K562 (cell line): ENCODE results near the gene SF3A2. TPM values are rescaled to one million over a fixed set of nuclear protein-coding genes. Genes with fewer than 3 reads are reported as not detected.

Experiments used
- ATAC-seq: fragments of 200-7000 bp; cut with Tn5 transposase; 3 replicates; pipeline ENCODE4 v1.9.1; 2020; ENCODE audit warnings: moderate library complexity
- BruUV-seq: library from RNA; stranded (reverse); fragments of 400-500 nt; replicated peaks from 2 replicates; lab custom pipeline; 2021; lab: Mats Ljungman, UMichigan
- CTCF ChIA-PET: fragments of 300-600 bp; formaldehyde crosslinking; extraction: SDS; loops from one replicate; lab custom pipeline; 2021; ENCODE audit warnings: low intra/inter-chr PET ratio; lab: Yijun Ruan, JAX
- POLR2A ChIA-PET: fragments of 300-600, 350-650 bp; sonication (Branson Sonifier 250); formaldehyde crosslinking; extraction: SDS; loops from one replicate; lab custom pipeline; 2021; ENCODE audit warnings: antibody characterized with exemption, inconsistent platforms; lab: Yijun Ruan, JAX
- DNase-seq, 4 experiments: peaks; one replicate each; pipeline versions ENCODE4 v3.0.0 to v3.0.0-alpha.2; 2011 to 2018; ENCODE audit warnings: low spot score in 3 of 4, mixed read lengths in 3 of 4; ENCODE audit errors: extremely low read depth in 1 of 4
- FAIRE-seq: peaks from 2 replicates; lab custom pipeline; 2011; peaks lifted over from hg19 to GRCh38; lab: Jason Lieb, UNC
- H2AFZ ChIP-seq: 2 replicates; pipeline ENCODE4 v1.6.0; 2011; ENCODE audit warnings: low read depth, low read length, control low read depth, inconsistent platforms
- H3K27ac ChIP-seq: fragments of 200-600 bp; 3 replicates; pipeline ENCODE4 v1.8.0; 2011; ENCODE audit warnings: low read depth, mild to moderate bottlenecking, control low read depth, inconsistent platforms, low read length, moderate library complexity, mixed read lengths; ENCODE audit errors: extremely low read depth
- H3K27me3 ChIP-seq, 2 experiments: fragments of 300-600 bp in 1 of 2; 2 replicates in 1 of 2; 3 replicates in 1 of 2; pipeline versions ENCODE4 v1.6.0 to v1.8.0; 2011; ENCODE audit warnings: inconsistent platforms in 2 of 2, low read length in 2 of 2, mild to moderate bottlenecking in 1 of 2, mixed read lengths in 1 of 2, moderate library complexity in 1 of 2; ENCODE audit not compliant: control insufficient read depth in 2 of 2, insufficient read depth in 2 of 2
- H3K36me3 ChIP-seq: fragments of 300-600 bp; 3 replicates; pipeline ENCODE4 v1.8.0; 2011; ENCODE audit warnings: mild to moderate bottlenecking, low read length, inconsistent platforms; ENCODE audit not compliant: control insufficient read depth, insufficient read depth
- H3K4me1 ChIP-seq, 2 experiments: fragments of 200-600 bp in 1 of 2; replicated peaks in 1 of 2; 2 replicates in 1 of 2; 3 replicates in 1 of 2; pipeline versions ENCODE4 v1.5.1 to v1.8.0; 2011; ENCODE audit warnings: inconsistent platforms in 2 of 2, low read length in 2 of 2, mild to moderate bottlenecking in 1 of 2, mixed read lengths in 1 of 2, moderate library complexity in 1 of 2; ENCODE audit not compliant: control insufficient read depth in 2 of 2, insufficient read depth in 2 of 2
- H3K4me2 ChIP-seq: 2 replicates; pipeline ENCODE4 v1.6.1; 2011; ENCODE audit warnings: low read length, control low read depth, inconsistent platforms, mixed read lengths; ENCODE audit not compliant: insufficient read depth
- H3K4me3 ChIP-seq: fragments of 200-600 bp; sonication (generic), shearing (Covaris generic); 2 replicates; pipeline ENCODE4 v1.5.1; 2016; ENCODE audit warnings: control low read depth, inconsistent platforms
- H3K79me2 ChIP-seq: fragments of 200-600 bp; 3 replicates; pipeline ENCODE4 v1.8.0; 2011; ENCODE audit warnings: low read length, inconsistent platforms; ENCODE audit not compliant: control insufficient read depth, insufficient read depth
- H3K9ac ChIP-seq, 2 experiments: 2 replicates each; pipeline versions ENCODE4 v1.6.0 to v1.6.1; 2011; ENCODE audit warnings: low read depth in 2 of 2, low read length in 2 of 2, control low read depth in 1 of 2, inconsistent platforms in 1 of 2, mild to moderate bottlenecking in 1 of 2, mixed read lengths in 1 of 2; ENCODE audit not compliant: insufficient read depth in 1 of 2
- H3K9me1 ChIP-seq: one replicate; pipeline ENCODE4 v1.6.0; 2011; ENCODE audit warnings: inconsistent platforms, mild to moderate bottlenecking, low read length, moderate library complexity; ENCODE audit not compliant: control insufficient read depth, insufficient read depth
- H3K9me3 ChIP-seq: replicated peaks from 2 replicates; pipeline ENCODE4 v1.5.1; 2011; ENCODE audit warnings: low read depth, low read length, inconsistent platforms; ENCODE audit not compliant: control insufficient read depth, insufficient read depth
- H4K20me1 ChIP-seq: replicated peaks from 2 replicates; pipeline ENCODE4 v1.6.1; 2011; ENCODE audit warnings: low read length, inconsistent platforms, mixed read lengths; ENCODE audit not compliant: control insufficient read depth, insufficient read depth
- NEUROD1 ChIP-seq: fragments of 150-350 bp; IDR thresholded peaks from 2 replicates; pipeline ENCODE4 v1.6.1; 2014; ENCODE audit warnings: borderline replicate concordance, low read length, low read depth; ENCODE audit not compliant: partially characterized antibody
- POLR2G ChIP-seq: fragments of 200-400 bp; formaldehyde crosslinking; IDR thresholded peaks from 2 replicates; pipeline ENCODE4 v1.6.1; 2017; ENCODE audit warnings: low read depth, mild to moderate bottlenecking, antibody characterized with exemption, low read length, moderate library complexity
- ZNF175 ChIP-seq: fragments of 200-800 bp; sonication (Bioruptor generic); IDR thresholded peaks from 2 replicates; pipeline ENCODE4 v1.6.1; 2016; ENCODE audit warnings: low read depth, mild to moderate bottlenecking, missing genetic modification characterization, missing compliant biosample characterization
- WGBS: fragments of 100-300 bp; shearing (Covaris generic); methylation state at CpG from one replicate; pipeline ENCODE4 v1.1.6; 2016; ENCODE audit warnings: low coverage, mixed read lengths; ENCODE audit not compliant: insufficient coverage; ENCODE audit errors: missing lambda C conversion rate; 5-methylcytosine and 5-hydroxymethylcytosine counted together
- in situ Hi-C: fragments of 300-500 bp; cut with MboI; formaldehyde crosslinking; loops from 4 replicates; pipeline ENCODE4 v1.15.0; 2018; ENCODE audit warnings: inconsistent platforms, mixed read lengths
- intact Hi-C: fragments of 100-400 bp; cut with micrococcal nuclease; formaldehyde crosslinking; loops from 2 replicates; pipeline ENCODE4 v1.14.2; 2022
- polyA plus RNA-seq, 8 experiments: library from polyadenylated mRNA; depleted of rRNA in 4 of 8; stranded (reverse) in 5 of 8; unstranded in 3 of 8; fragments of >200 nt; fragmentation: Nextera tagmentation in 2 of 8; fragmentation: Illumina TruSeq in 1 of 8; extraction: Ambion mirVana in 2 of 8; extraction: Trizol in 1 of 8; gene quantifications; 2 replicates each; pipeline versions ENCODE4 v1.2.1 to v1.2.3, GENCODE V29; 2011 to 2014; ENCODE audit warnings: inconsistent platforms in 1 of 8, missing spikeins in 1 of 8
- total RNA-seq, 7 experiments: library from RNA; depleted of rRNA in 6 of 7; stranded (reverse); fragments of >200 nt in 6 of 7; fragmentation: Illumina TruSeq in 2 of 7; extraction: Trizol in 2 of 7; gene quantifications; 2 replicates each; pipeline versions ENCODE4 v1.2.1 to v1.2.3, GENCODE V29; 2011 to 2021; ENCODE audit warnings: low replicate concordance in 1 of 7
- TF ChIP-seq, protein P1 (sequence below): fragments of 250-450 bp; sonication (Bioruptor Pico); IDR thresholded peaks from 2 replicates; pipeline ENCODE4 v1.5.0; 2020; ENCODE audit warnings: mild to moderate bottlenecking, borderline replicate concordance

The SF3A2 gene
- total and polyA plus RNA-seq, 9 of the 15 experiments (the other 6 are each of a cell fraction or from before 2014, with no cell fraction given), result 0.17 to 194 (median 22.8) TPM

DNA sequence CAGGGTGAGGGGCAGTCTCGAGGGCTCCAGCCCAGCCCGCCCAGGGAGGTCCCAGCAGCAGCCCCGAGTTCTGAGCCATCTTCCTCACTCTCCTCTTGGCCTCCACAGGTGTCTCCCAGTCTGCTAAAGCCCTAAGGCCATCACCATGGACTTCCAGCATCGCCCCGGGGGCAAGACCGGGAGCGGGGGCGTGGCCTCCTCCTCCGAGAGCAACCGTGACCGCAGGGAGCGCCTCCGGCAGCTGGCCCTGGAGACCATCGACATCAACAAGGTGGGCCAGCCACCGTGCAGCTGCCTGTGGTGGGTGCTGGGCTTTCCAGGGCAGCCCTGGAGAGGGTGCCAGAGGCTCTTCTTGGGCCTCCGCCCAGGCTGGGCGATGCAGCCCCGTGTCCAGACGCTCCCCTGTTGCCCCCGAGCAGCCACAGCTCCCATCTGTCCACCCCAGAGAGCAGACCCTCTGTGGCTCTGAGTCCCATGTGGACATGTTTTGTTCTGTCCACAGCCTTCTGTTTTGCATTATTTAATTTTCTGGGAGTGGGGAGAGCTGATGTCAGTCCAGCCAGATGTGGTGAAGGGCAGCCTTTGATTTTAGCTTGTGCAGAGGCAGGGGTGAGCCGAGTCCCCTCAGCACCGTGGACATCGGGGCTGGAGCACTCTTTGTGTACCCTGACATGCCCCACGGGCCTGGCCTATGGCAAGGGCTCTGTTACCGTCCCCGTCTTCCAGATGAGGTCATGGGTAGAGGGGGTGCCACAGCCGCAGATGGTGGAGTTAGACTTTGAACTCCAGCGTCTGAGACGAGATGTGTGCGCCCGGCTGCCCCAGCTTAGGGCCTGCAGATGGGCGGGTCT, 6.9 kb downstream of the SF3A2 start (continued):
- TF ChIP-seq, protein P1, sequence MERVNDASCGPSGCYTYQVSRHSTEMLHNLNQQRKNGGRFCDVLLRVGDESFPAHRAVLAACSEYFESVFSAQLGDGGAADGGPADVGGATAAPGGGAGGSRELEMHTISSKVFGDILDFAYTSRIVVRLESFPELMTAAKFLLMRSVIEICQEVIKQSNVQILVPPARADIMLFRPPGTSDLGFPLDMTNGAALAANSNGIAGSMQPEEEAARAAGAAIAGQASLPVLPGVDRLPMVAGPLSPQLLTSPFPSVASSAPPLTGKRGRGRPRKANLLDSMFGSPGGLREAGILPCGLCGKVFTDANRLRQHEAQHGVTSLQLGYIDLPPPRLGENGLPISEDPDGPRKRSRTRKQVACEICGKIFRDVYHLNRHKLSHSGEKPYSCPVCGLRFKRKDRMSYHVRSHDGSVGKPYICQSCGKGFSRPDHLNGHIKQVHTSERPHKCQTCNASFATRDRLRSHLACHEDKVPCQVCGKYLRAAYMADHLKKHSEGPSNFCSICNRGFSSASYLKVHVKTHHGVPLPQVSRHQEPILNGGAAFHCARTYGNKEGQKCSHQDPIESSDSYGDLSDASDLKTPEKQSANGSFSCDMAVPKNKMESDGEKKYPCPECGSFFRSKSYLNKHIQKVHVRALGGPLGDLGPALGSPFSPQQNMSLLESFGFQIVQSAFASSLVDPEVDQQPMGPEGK, result no peak
- no peak for TF ChIP-seq NEUROD1
- TF ChIP-seq, all 486 proteins: peak for 3

DNA sequence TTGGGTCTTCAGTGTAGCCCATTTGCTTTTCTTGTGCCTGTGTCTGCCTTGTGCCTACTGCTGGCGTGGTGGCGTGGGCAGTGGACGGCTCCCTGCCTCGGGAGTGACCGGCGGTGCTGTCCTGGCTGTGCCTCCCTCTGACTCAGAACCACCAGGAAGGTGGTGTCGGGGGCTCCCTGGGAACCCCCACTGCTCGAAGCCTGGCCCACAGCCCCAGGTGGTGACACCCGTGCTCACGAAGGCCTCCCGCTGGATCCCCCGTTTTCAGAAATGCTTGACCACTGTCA, 7.4 kb downstream of the SF3A2 start:
- no TSS peak for BruUV-seq
- Histone ChIP-seq H3K4me2 (no peak overlapping the region), H4K20me1 (peaks cover 44% of the 10 kb centered on the region), H3K9ac (0 out of 4 replicates have a peak overlapping the region, but pooled peaks of 1 of the 2 experiments have one; percentile 10), H3K36me3 (peaks cover 91% of the 10 kb centered on the region; the same call in 2 of the 3 replicates), H3K79me2 (peaks cover 52% of the 10 kb centered on the region), H3K27me3 (no peaks in the 10 kb centered on the region), H3K4me1 (peaks cover 16 to 74% of the 10 kb centered on the region in 2 experiments), H3K9me1 (peaks cover 19% of the 10 kb centered on the region), H3K9me3 (no peaks in the 10 kb centered on the region)
- no peak for ATAC-seq
- intact Hi-C loops, result no loop called here
- 95% methylated on average over 12 of the region's 12 CpGs for WGBS
- ChIA-PET POLR2A (interaction anchor here (0.9 kb wide), 1 partner anchor 9 kb away, joined by 3 read pairs; no protein-coding TSS in a partner anchor), CTCF (no interaction called here)
- FAIRE-seq, result no peak
- in situ Hi-C loops, result no loop called here
- TF ChIP-seq POLR2G (0 out of 2 replicates have a peak, but pooled peaks have one; percentile 33), ZNF175 (CRISPR knock-in tag) (no peak)
- TF ChIP-seq, all 486 proteins: peak for 1
- Histone ChIP-seq H3K4me3 (no peak overlapping the region), H2AFZ (no peak overlapping the region), H3K27ac (no peak overlapping the region)
- no peak for DNase-seq
